Glutamatergic neuron (in vitro differentiated cells): ENCODE measurements around the gene ZNF195. TPM values are rescaled to one million over a fixed set of nuclear protein-coding genes. Genes with fewer than 3 reads are reported as not detected.

Experiments
- DNase-seq: peaks from one replicate; pipeline ENCODE4 v3.0.0; 2022
- H3K27ac Mint-ChIP-seq: one replicate; pipeline ENCODE4 v1.8.0; 2020; ENCODE audit warnings: mild to moderate bottlenecking, mixed read lengths, inconsistent platforms; ENCODE audit not compliant: unreplicated experiment
- H3K27me3 Mint-ChIP-seq: one replicate; pipeline ENCODE4 v1.8.0; 2020; ENCODE audit warnings: mild to moderate bottlenecking, moderate library complexity, mixed read lengths, inconsistent platforms; ENCODE audit not compliant: unreplicated experiment
- H3K36me3 Mint-ChIP-seq: one replicate; pipeline ENCODE4 v1.8.0; 2020; ENCODE audit warnings: mild to moderate bottlenecking, mixed read lengths, inconsistent platforms; ENCODE audit not compliant: unreplicated experiment
- H3K4me1 Mint-ChIP-seq: one replicate; pipeline ENCODE4 v1.8.0; 2020; ENCODE audit warnings: mild to moderate bottlenecking, low read depth, mixed read lengths, inconsistent platforms; ENCODE audit not compliant: unreplicated experiment
- H3K4me3 Mint-ChIP-seq: one replicate; pipeline ENCODE4 v1.8.0; 2020; ENCODE audit warnings: mild to moderate bottlenecking, mixed read lengths, inconsistent platforms; ENCODE audit not compliant: unreplicated experiment
- H3K9me3 Mint-ChIP-seq: one replicate; pipeline ENCODE4 v1.8.0; 2020; ENCODE audit warnings: mild to moderate bottlenecking, moderate library complexity, mixed read lengths, inconsistent platforms; ENCODE audit not compliant: unreplicated experiment
- CTCF ChIP-seq: fragments of 200-600 bp; sonication (generic); IDR thresholded peaks from one replicate; pipeline ENCODE4 v1.5.0; 2021; ENCODE audit not compliant: partially characterized antibody, unreplicated experiment
- total RNA-seq: library from RNA; stranded (reverse); fragmentation: NEBNext Ultra II Directional; extraction: Animal tissue kit (Norgen Biotek cat#: 25700); gene quantifications from one replicate; pipeline ENCODE4 v1.2.1, GENCODE V29; 2021; ENCODE audit not compliant: unreplicated experiment

Gene ZNF195
- total RNA-seq, 1 donor from 2014 or later = 140 TPM

- Mint-ChIP-seq H3K4me1 (peaks cover 7% of the 10 kb centered on the region), H3K9me3 (peaks cover 5% of the 10 kb centered on the region), H3K4me3 (no peak overlapping the region), H3K36me3 (peaks cover 33% of the 10 kb centered on the region), H3K27ac (peak overlapping the region; percentile 18), H3K27me3 (no peaks in the 10 kb centered on the region)
- no peak for TF ChIP-seq CTCF
- DNase-seq = no peak
Observed at GRCh38 chr11:3370311-3370870, 8.6 kb downstream of the ZNF195 start.

GRCh38 chr11:3369366-3369765, 9.6 kb downstream of the ZNF195 start:
- peaks cover 6% of the 10 kb centered on the region for H3K9me3 Mint-ChIP-seq
- no peak for DNase-seq
- peaks cover 3% of the 10 kb centered on the region for H3K4me1 Mint-ChIP-seq
- no peak overlapping the region for H3K4me3 Mint-ChIP-seq
- H3K36me3 Mint-ChIP-seq = peaks cover 44% of the 10 kb centered on the region
- no peaks in the 10 kb centered on the region for H3K27me3 Mint-ChIP-seq
- TF ChIP-seq CTCF = no peak
- H3K27ac Mint-ChIP-seq = no peak overlapping the region

- Mint-ChIP-seq H3K4me3 (no peak overlapping the region), H3K27me3 (no peaks in the 10 kb centered on the region), H3K36me3 (peaks cover 54% of the 10 kb centered on the region), H3K9me3 (peaks cover 9% of the 10 kb centered on the region), H3K4me1 (no peaks in the 10 kb centered on the region), H3K27ac (no peak overlapping the region)
- DNase-seq = no peak
- no peak for TF ChIP-seq CTCF
Observed at GRCh38 chr11:3368199-3368598, 10.7 kb downstream of the ZNF195 start.

- TF ChIP-seq CTCF = no peak
- Mint-ChIP-seq H3K4me3 (no peak overlapping the region), H3K36me3 (peaks cover 64% of the 10 kb centered on the region), H3K4me1 (no peaks in the 10 kb centered on the region), H3K27me3 (no peaks in the 10 kb centered on the region), H3K9me3 (peaks cover 9% of the 10 kb centered on the region), H3K27ac (no peak overlapping the region)
- DNase-seq = no peak
Observed at GRCh38 chr11:3367221-3367620, 11.7 kb downstream of the ZNF195 start.

- Mint-ChIP-seq H3K4me3 (no peak overlapping the region), H3K27ac (no peak overlapping the region), H3K27me3 (peaks cover 17% of the 10 kb centered on the region), H3K9me3 (peaks cover 49% of the 10 kb centered on the region), H3K36me3 (peaks cover 80% of the 10 kb centered on the region), H3K4me1 (no peaks in the 10 kb centered on the region)
- TF ChIP-seq CTCF = no peak
- no peak for DNase-seq
Observed at GRCh38 chr11:3359092-3359824, 19.7 kb downstream of the ZNF195 start.
